H1 (cell line): Measurements from ENCODE around the gene CCDC169. TPM values are rescaled to one million over a fixed set of nuclear protein-coding genes. Genes with fewer than 3 reads are reported as not detected.

Experiments used
- CTCF ChIA-PET: fragments of 300-600 bp; sonication (Branson Sonifier 250); formaldehyde crosslinking; loops from one replicate; lab custom pipeline; 2021; ENCODE audit not compliant: partially characterized antibody; lab: Charles Lee
- POLR2A ChIA-PET: fragments of 300-600 bp; sonication (Branson Sonifier 250); formaldehyde crosslinking; loops from one replicate; lab custom pipeline; 2021; ENCODE audit warnings: inconsistent platforms; ENCODE audit not compliant: partially characterized antibody; lab: Charles Lee
- DNase-seq, 2 experiments: peaks; one replicate each; pipeline versions ENCODE4 v3.0.0 to v3.0.0-alpha.2; 2010 to 2022; ENCODE audit warnings: low spot score in 2 of 2, low read depth in 1 of 2, mixed read lengths in 1 of 2
- FAIRE-seq: peaks from 2 replicates; lab custom pipeline; 2011; peaks lifted over from hg19 to GRCh38; lab: Jason Lieb, UNC
- H2AFZ ChIP-seq: 2 replicates; pipeline ENCODE4 v1.8.1; 2012; ENCODE audit warnings: low read length, inconsistent platforms
- H2AK5ac ChIP-seq: 2 replicates; pipeline ENCODE4 v1.6.1; 2013; ENCODE audit warnings: low read depth, low read length
- H2BK120ac ChIP-seq: replicated peaks from 2 replicates; pipeline ENCODE3; 2013; ENCODE audit warnings: low read depth, low read length, inconsistent platforms
- H2BK12ac ChIP-seq: 2 replicates; pipeline ENCODE4 v1.6.1; 2013; ENCODE audit warnings: low read depth, low read length
- H2BK15ac ChIP-seq: 2 replicates; pipeline ENCODE4 v1.6.1; 2013; ENCODE audit warnings: low read length
- H2BK20ac ChIP-seq: 2 replicates; pipeline ENCODE4 v1.6.1; 2013; ENCODE audit warnings: low read length
- H2BK5ac ChIP-seq: 2 replicates; pipeline ENCODE4 v1.6.1; 2013; ENCODE audit warnings: low read depth, low read length
- H3K14ac ChIP-seq: 2 replicates; pipeline ENCODE4 v1.6.1; 2013; ENCODE audit warnings: inconsistent platforms; ENCODE audit not compliant: insufficient read length
- H3K18ac ChIP-seq: 2 replicates; pipeline ENCODE4 v1.6.1; 2013; ENCODE audit warnings: low read length; ENCODE audit errors: extremely low read depth
- H3K23ac ChIP-seq: 2 replicates; pipeline ENCODE4 v1.6.1; 2013; ENCODE audit warnings: inconsistent platforms; ENCODE audit not compliant: insufficient read length
- H3K23me2 ChIP-seq: 2 replicates; pipeline ENCODE4 v1.6.1; 2013; ENCODE audit warnings: low read depth, low read length
- H3K27ac ChIP-seq: 2 replicates; pipeline ENCODE4 v1.6.1; 2011; ENCODE audit warnings: low read depth, low read length, inconsistent platforms
- H3K27me3 ChIP-seq, 4 experiments: replicated peaks in 1 of 4; 1 replicate in 1 of 4; 2 replicates in 3 of 4; pipeline versions ENCODE4 v1.6.1 to v1.8.1; 2011 to 2013; ENCODE audit warnings: low read length in 3 of 4, mild to moderate bottlenecking in 3 of 4, inconsistent platforms in 2 of 4, mixed read lengths in 2 of 4, moderate library complexity in 1 of 4; ENCODE audit not compliant: control insufficient read depth in 3 of 4, insufficient read depth in 3 of 4; ENCODE audit errors: extremely low read depth in 1 of 4
- H3K36me3 ChIP-seq, 4 experiments: 2 replicates each; pipeline versions ENCODE4 v1.6.1 to v1.8.1; 2011 to 2013; ENCODE audit warnings: mild to moderate bottlenecking in 4 of 4, low read length in 3 of 4, moderate library complexity in 2 of 4, control low read depth in 1 of 4, inconsistent platforms in 1 of 4; ENCODE audit not compliant: insufficient read depth in 4 of 4, control insufficient read depth in 2 of 4
- H3K4ac ChIP-seq: replicated peaks from 2 replicates; pipeline ENCODE3; 2013; ENCODE audit warnings: low read length, low read depth, mixed read lengths, inconsistent platforms; ENCODE audit not compliant: insufficient read length
- H3K4me1 ChIP-seq, 4 experiments: replicated peaks in 1 of 4; 1 replicate in 1 of 4; 2 replicates in 3 of 4; pipeline versions ENCODE4 v1.6.1 to v1.8.1; 2011 to 2013; ENCODE audit warnings: low read length in 3 of 4, inconsistent platforms in 2 of 4, mixed read lengths in 1 of 4; ENCODE audit not compliant: insufficient read depth in 4 of 4, control insufficient read depth in 3 of 4
- H3K4me2 ChIP-seq, 2 experiments: 2 replicates each; pipeline versions ENCODE4 v1.6.1 to v1.8.1; 2011 to 2013; ENCODE audit warnings: low read depth in 2 of 2, low read length in 2 of 2, control low read depth in 1 of 2, inconsistent platforms in 1 of 2, mild to moderate bottlenecking in 1 of 2; ENCODE audit not compliant: insufficient read depth in 1 of 2
- H3K4me3 ChIP-seq, 4 experiments: fragments of 200-600, 300-600 bp in 1 of 4; sonication (generic), shearing (Covaris generic), sonication (Bioruptor Twin) in 1 of 4; 2 replicates each; pipeline versions ENCODE4 v1.5.1 to v1.8.1; 2011 to 2016; ENCODE audit warnings: low read length in 4 of 4, low read depth in 3 of 4, control low read depth in 2 of 4, inconsistent platforms in 2 of 4, mild to moderate bottlenecking in 2 of 4, mixed read lengths in 1 of 4, moderate library complexity in 1 of 4; ENCODE audit not compliant: insufficient read depth in 2 of 4; ENCODE audit errors: extremely low read depth in 1 of 4
- H3K56ac ChIP-seq: replicated peaks from 2 replicates; pipeline ENCODE3; 2013; ENCODE audit warnings: low read depth, mild to moderate bottlenecking, mixed read lengths, low read length, inconsistent platforms; ENCODE audit not compliant: insufficient read length
- H3K79me1 ChIP-seq: 2 replicates; pipeline ENCODE4 v1.6.1; 2013; ENCODE audit warnings: low read depth, low read length, control low read depth
- H3K79me2 ChIP-seq, 2 experiments: 2 replicates each; pipeline versions ENCODE4 v1.6.1 to v1.8.1; 2012 to 2013; ENCODE audit warnings: low read length in 2 of 2, mild to moderate bottlenecking in 2 of 2, inconsistent platforms in 1 of 2; ENCODE audit not compliant: insufficient read depth in 2 of 2, control insufficient read depth in 1 of 2
- H3K9ac ChIP-seq, 4 experiments: replicated peaks in 1 of 4; 1 replicate in 1 of 4; 2 replicates in 3 of 4; pipeline versions ENCODE4 v1.6.1 to v1.8.1; 2011 to 2013; ENCODE audit warnings: low read depth in 3 of 4, low read length in 3 of 4, control low read depth in 2 of 4, mild to moderate bottlenecking in 2 of 4, moderate library complexity in 2 of 4, inconsistent platforms in 1 of 4; ENCODE audit errors: extremely low read depth in 1 of 4
- H3K9me3 ChIP-seq, 2 experiments: 2 replicates each; pipeline versions ENCODE4 v1.6.1 to v1.8.1; 2012 to 2013; ENCODE audit warnings: mild to moderate bottlenecking in 2 of 2, moderate library complexity in 2 of 2, control low read depth in 1 of 2, inconsistent platforms in 1 of 2, low read depth in 1 of 2, low read length in 1 of 2, mixed read lengths in 1 of 2; ENCODE audit not compliant: insufficient read depth in 2 of 2
- H4K20me1 ChIP-seq, 2 experiments: replicated peaks in 1 of 2; 2 replicates each; pipeline versions ENCODE3 to v1.8.1; 2011 to 2013; ENCODE audit warnings: inconsistent platforms in 2 of 2, low read length in 2 of 2, mild to moderate bottlenecking in 1 of 2; ENCODE audit not compliant: insufficient read depth in 2 of 2, control insufficient read depth in 1 of 2
- H4K5ac ChIP-seq: 2 replicates; pipeline ENCODE4 v1.6.1; 2013; ENCODE audit warnings: low read length, low read depth, mixed read lengths, inconsistent platforms; ENCODE audit not compliant: insufficient read length
- H4K8ac ChIP-seq: 2 replicates; pipeline ENCODE4 v1.8.0; 2013; ENCODE audit warnings: mild to moderate bottlenecking, moderate library complexity, low read length, inconsistent platforms; ENCODE audit not compliant: insufficient read depth; ENCODE audit errors: extremely low read depth
- H4K91ac ChIP-seq: replicated peaks from 2 replicates; pipeline ENCODE3; 2013; ENCODE audit warnings: low read length, mixed read lengths, inconsistent platforms; ENCODE audit not compliant: insufficient read length
- CEBPB ChIP-seq: IDR thresholded peaks from 2 replicates; pipeline ENCODE4 v1.6.1; 2012; ENCODE audit warnings: low read depth, low read length
- CHD2 ChIP-seq: IDR thresholded peaks from 2 replicates; pipeline ENCODE4 v1.6.1; 2012; ENCODE audit warnings: low read length, improper control_type of control experiment
- CREB1 ChIP-seq: IDR thresholded peaks from 2 replicates; pipeline ENCODE4 v1.6.1; 2012; ENCODE audit warnings: inconsistent platforms
- JUND ChIP-seq: IDR thresholded peaks from 2 replicates; pipeline ENCODE4 v1.6.1; 2011; ENCODE audit warnings: mild to moderate bottlenecking, improper control_type of control experiment, low read length
- KDM1A ChIP-seq: fragments of 200-600, 300-600 bp; sonication (generic); IDR thresholded peaks from 2 replicates; pipeline ENCODE4 v1.7.1; 2016; ENCODE audit warnings: mild to moderate bottlenecking, low read length, borderline replicate concordance
- KDM4A ChIP-seq: IDR thresholded peaks from one replicate; pipeline ENCODE4 v1.7.1; 2012; ENCODE audit warnings: low read depth, mild to moderate bottlenecking, moderate library complexity, low read length, inconsistent platforms; ENCODE audit not compliant: severe bottlenecking
- KDM5A ChIP-seq: fragments of 200-600 bp; IDR thresholded peaks from 2 replicates; pipeline ENCODE4 v1.7.1; 2012; ENCODE audit warnings: mild to moderate bottlenecking, low read length, inconsistent platforms, mixed read lengths
- MAFK ChIP-seq: IDR thresholded peaks from 2 replicates; pipeline ENCODE4 v1.6.1; 2012; ENCODE audit warnings: low read depth, mild to moderate bottlenecking, improper control_type of control experiment, low read length
- NRF1 ChIP-seq: IDR thresholded peaks from 2 replicates; pipeline ENCODE4 v1.6.1; 2011; ENCODE audit warnings: mild to moderate bottlenecking, low read depth, low read length, improper control_type of control experiment
- RBBP5 ChIP-seq: IDR thresholded peaks from 2 replicates; pipeline ENCODE4 v1.7.1; 2012; ENCODE audit warnings: low read depth, mild to moderate bottlenecking, inconsistent platforms, low read length, moderate library complexity, borderline replicate concordance
- RFX5 ChIP-seq: IDR thresholded peaks from 2 replicates; pipeline ENCODE4 v1.6.1; 2011; ENCODE audit warnings: low read depth, low read length, improper control_type of control experiment, borderline replicate concordance
- SIN3A ChIP-seq, 2 experiments: IDR thresholded peaks in 1 of 2; conservative IDR thresholded peaks in 1 of 2; 2 replicates each; pipeline ENCODE4 v1.6.1; 2011 to 2012; ENCODE audit warnings: low read length in 2 of 2, improper control_type of control experiment in 1 of 2, low read depth in 1 of 2, mild to moderate bottlenecking in 1 of 2
- TAF7 ChIP-seq: optimal IDR thresholded peaks from 2 replicates; pipeline ENCODE3; 2011; ENCODE audit warnings: low read depth, mild to moderate bottlenecking, inconsistent platforms, low read length, moderate library complexity, borderline replicate concordance
- YY1 ChIP-seq: IDR thresholded peaks from 2 replicates; pipeline ENCODE4 v1.6.1; 2011; ENCODE audit warnings: low read depth, mild to moderate bottlenecking, low read length
- polyA plus RNA-seq, 7 experiments: library from polyadenylated mRNA; depleted of rRNA in 3 of 7; stranded (reverse) in 5 of 7; unstranded in 2 of 7; fragments of >200 nt in 5 of 7; fragments of 200-250 nt in 2 of 7; gene quantifications; 1 replicate in 5 of 7; 2 replicates in 1 of 7; 4 replicates in 1 of 7; pipeline versions ENCODE4 v1.2.1 to v1.2.3, GENCODE V29; 2011 to 2013; ENCODE audit warnings: missing spikeins in 2 of 7, mixed read lengths in 2 of 7
- total RNA-seq: library from RNA; stranded (reverse); fragmentation: NEBNext Ultra II Directional; extraction: Animal tissue kit (Norgen Biotek cat#: 25700); gene quantifications from 2 replicates; pipeline ENCODE4 v1.2.1, GENCODE V29; 2021
- TF ChIP-seq, protein P1 (sequence below): IDR thresholded peaks from 2 replicates; pipeline ENCODE4 v1.6.1; 2012; ENCODE audit warnings: inconsistent platforms
- TF ChIP-seq, protein P2 (sequence below): IDR thresholded peaks from 2 replicates; pipeline ENCODE4 v1.6.1; 2011; ENCODE audit warnings: low read depth, mild to moderate bottlenecking, low read length; ENCODE audit not compliant: insufficient read depth

The CCDC169 gene
- total and polyA plus RNA-seq, 2 of the 8 experiments (the other 6 are each of a cell fraction or from before 2014, with no cell fraction given), result 7.2 to 44.0 TPM

DNA sequence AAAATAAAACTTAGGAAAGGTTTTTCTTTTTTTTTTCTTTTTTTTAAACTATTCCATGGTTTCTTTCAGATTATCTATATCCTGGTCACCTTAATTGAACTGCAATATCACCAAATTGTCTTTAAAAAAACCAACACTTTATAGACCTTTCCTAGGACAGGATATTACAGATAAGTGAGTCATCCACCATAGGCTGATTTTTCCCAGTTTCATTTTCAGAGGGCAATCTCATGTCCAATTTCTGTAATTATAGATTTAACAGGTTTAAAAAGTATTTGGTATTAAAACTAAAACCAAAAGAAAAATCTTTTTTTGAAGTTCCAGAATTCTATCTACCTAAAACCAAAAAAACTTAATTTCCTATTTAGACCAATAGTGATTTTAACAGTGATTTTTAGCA, 35.4 kb upstream of the CCDC169 start:
- Histone ChIP-seq H2BK12ac (no peak overlapping the region), H3K9me3 (no peaks in the 10 kb centered on the region), H3K23ac (no peak overlapping the region), H4K5ac (no peak overlapping the region), H2BK5ac (no peak overlapping the region), H2AFZ (no peak overlapping the region), H3K4me1 (no peaks in the 10 kb centered on the region), H3K79me2 (peaks cover 4 to 66% of the 10 kb centered on the region in 2 experiments; a peak in 3 of 4 replicates), H3K4ac (no peak overlapping the region), H4K20me1 (no peaks in the 10 kb centered on the region), H3K79me1 (no peaks in the 10 kb centered on the region), H4K8ac (no peak overlapping the region)
- ChIA-PET CTCF (interaction anchor here (1.5 kb wide), 1 partner anchor 14 kb away, joined by 4 read pairs; no protein-coding TSS in a partner anchor), POLR2A (no interaction called here)
- FAIRE-seq, result no peak
- TF ChIP-seq, protein P1, sequence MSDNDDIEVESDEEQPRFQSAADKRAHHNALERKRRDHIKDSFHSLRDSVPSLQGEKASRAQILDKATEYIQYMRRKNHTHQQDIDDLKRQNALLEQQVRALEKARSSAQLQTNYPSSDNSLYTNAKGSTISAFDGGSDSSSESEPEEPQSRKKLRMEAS, result no peak
- TF ChIP-seq CEBPB, result no peak
- TF ChIP-seq KDM1A, result no peak
- no peak for TF ChIP-seq NRF1
- no peak for TF ChIP-seq RBBP5
- no peak for TF ChIP-seq MAFK
- no peak for TF ChIP-seq JUND
- TF ChIP-seq SIN3A (conservative IDR thresholded peaks at IDR 0.05 in 1 of 2, IDR thresholded peaks at IDR 0.05 in 1 of 2; ENCODE audit: low read depth in 1 of 2, low read length in 2 of 2), result no peak
- no peak for TF ChIP-seq CREB1
- TF ChIP-seq KDM4A, result no peak
- TF ChIP-seq RFX5, result no peak
- TF ChIP-seq KDM5A, result no peak
- TF ChIP-seq, protein P2, sequence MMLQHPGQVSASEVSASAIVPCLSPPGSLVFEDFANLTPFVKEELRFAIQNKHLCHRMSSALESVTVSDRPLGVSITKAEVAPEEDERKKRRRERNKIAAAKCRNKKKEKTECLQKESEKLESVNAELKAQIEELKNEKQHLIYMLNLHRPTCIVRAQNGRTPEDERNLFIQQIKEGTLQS, result no peak
- TF ChIP-seq TAF7, result no peak
- TF ChIP-seq CHD2, result no peak
- no peak for TF ChIP-seq YY1
- TF ChIP-seq, all 59 proteins: peak for 0
- H3K56ac ChIP-seq, result no peak overlapping the region
- H3K36me3 ChIP-seq, result peaks cover 0 to 36% (median 0%) of the 10 kb centered on the region in 4 experiments; a peak in 3 of 8 replicates
- H3K23me2 ChIP-seq, result no peaks in the 10 kb centered on the region
- no peak overlapping the region for H2BK120ac ChIP-seq
- no peak overlapping the region for H2BK15ac ChIP-seq
- no peak overlapping the region for H3K18ac ChIP-seq
- no peak overlapping the region for H4K91ac ChIP-seq
- no peak overlapping the region for H3K14ac ChIP-seq
- H2BK20ac ChIP-seq, result no peak overlapping the region
- H3K27ac ChIP-seq, result no peak overlapping the region
- no peaks in the 10 kb centered on the region for H3K27me3 ChIP-seq
- H3K4me2 ChIP-seq, result no peak overlapping the region
- no peak for DNase-seq
- H3K4me3 ChIP-seq, result no peak overlapping the region
- H3K9ac ChIP-seq, result no peak overlapping the region
- no peak overlapping the region for H2AK5ac ChIP-seq
